Keratinocyte (primary cell): ENCODE results near the gene FGF12. TPM values are rescaled to one million over a fixed set of nuclear protein-coding genes. Genes with fewer than 3 reads are reported as not detected.

Experiments used
- DNase-seq: peaks from one replicate; pipeline ENCODE4 v3.0.0-alpha.2; 2011; ENCODE audit warnings: low read depth, missing footprints, low spot score
- FAIRE-seq: peaks from 2 replicates; lab custom pipeline; 2011; peaks lifted over from hg19 to GRCh38; lab: Jason Lieb, UNC
- H2AFZ ChIP-seq: 2 replicates; pipeline ENCODE4 v1.6.0; 2012; ENCODE audit warnings: low read length, control low read depth, inconsistent platforms; ENCODE audit not compliant: control insufficient read depth
- H3K27ac ChIP-seq: 2 replicates; pipeline ENCODE4 v1.5.1; 2011; ENCODE audit warnings: low read length; ENCODE audit not compliant: control insufficient read depth, insufficient read depth
- H3K27me3 ChIP-seq: 3 replicates; pipeline ENCODE4 v1.6.0; 2011; ENCODE audit warnings: low read length; ENCODE audit not compliant: control insufficient read depth, insufficient read depth; ENCODE audit errors: extremely low read depth
- H3K36me3 ChIP-seq, 2 experiments: 2 replicates in 1 of 2; 3 replicates in 1 of 2; pipeline ENCODE4 v1.5.1; 2011; ENCODE audit warnings: low read length in 2 of 2, mild to moderate bottlenecking in 1 of 2; ENCODE audit not compliant: control insufficient read depth in 2 of 2, insufficient read depth in 2 of 2; ENCODE audit errors: extremely low read depth in 1 of 2
- H3K4me1 ChIP-seq: 3 replicates; pipeline ENCODE4 v1.5.1; 2011; ENCODE audit warnings: low read length; ENCODE audit not compliant: control insufficient read depth, insufficient read depth; ENCODE audit errors: extremely low read depth
- H3K4me2 ChIP-seq: 3 replicates; pipeline ENCODE4 v1.6.0; 2011; ENCODE audit warnings: low read depth, low read length; ENCODE audit not compliant: control insufficient read depth, insufficient read depth; ENCODE audit errors: extremely low read depth
- H3K4me3 ChIP-seq, 3 experiments: fragments of 200-600 bp in 1 of 3; sonication (generic) in 1 of 3; 2 replicates in 2 of 3; 3 replicates in 1 of 3; pipeline ENCODE4 v1.5.1; 2011 to 2016; ENCODE audit warnings: low read length in 3 of 3, mild to moderate bottlenecking in 3 of 3, control low read depth in 2 of 3, inconsistent platforms in 1 of 3, low read depth in 1 of 3, mixed read lengths in 1 of 3, mixed run types in 1 of 3, moderate library complexity in 1 of 3; ENCODE audit not compliant: control insufficient read depth in 2 of 3, insufficient read depth in 2 of 3; ENCODE audit errors: extremely low read depth in 1 of 3
- H3K79me2 ChIP-seq: 2 replicates; pipeline ENCODE4 v1.6.0; 2012; ENCODE audit warnings: low read length; ENCODE audit not compliant: control insufficient read depth, insufficient read depth
- H3K9ac ChIP-seq: 3 replicates; pipeline ENCODE4 v1.6.0; 2011; ENCODE audit warnings: low read length; ENCODE audit not compliant: control insufficient read depth, insufficient read depth; ENCODE audit errors: extremely low read depth
- H3K9me1 ChIP-seq: 3 replicates; pipeline ENCODE4 v1.6.0; 2011; ENCODE audit warnings: low read length; ENCODE audit not compliant: control insufficient read depth, insufficient read depth; ENCODE audit errors: extremely low read depth
- H3K9me3 ChIP-seq: 2 replicates; pipeline ENCODE4 v1.5.1; 2012; ENCODE audit warnings: low read depth, low read length; ENCODE audit not compliant: control insufficient read depth
- H4K20me1 ChIP-seq: 3 replicates; pipeline ENCODE4 v1.6.0; 2011; ENCODE audit warnings: low read length; ENCODE audit not compliant: control insufficient read depth, insufficient read depth; ENCODE audit errors: extremely low read depth
- EZH2 ChIP-seq: IDR thresholded peaks from one replicate; pipeline ENCODE4 v1.6.1; 2012; ENCODE audit warnings: inconsistent platforms, mild to moderate bottlenecking, low read length, moderate library complexity
- dilution Hi-C: fragments of 300-500 bp; cut with MboI; formaldehyde crosslinking; loops from one replicate; pipeline ENCODE4 v1.7.0; 2020; ENCODE audit warnings: low sequenced_read_pairs; ENCODE audit not compliant: extremely low pct_ligation_motif_present
- polyA plus RNA-seq, 5 experiments: library from polyadenylated mRNA; depleted of rRNA in 3 of 5; stranded (reverse) in 3 of 5; stranded (forward) in 1 of 5; unstranded in 1 of 5; fragments of >200 nt; gene quantifications; 1 replicate in 1 of 5; 2 replicates in 3 of 5; 3 replicates in 1 of 5; pipeline versions ENCODE4 v1.2.1 to v1.2.3, GENCODE V29; 2011 to 2012; ENCODE audit warnings: missing spikeins in 2 of 5, low read depth in 1 of 5, low replicate concordance in 1 of 5
- TF ChIP-seq, protein P1 (sequence below), 3 experiments: IDR thresholded peaks in 1 of 3; conservative IDR thresholded peaks in 1 of 3; optimal IDR thresholded peaks in 1 of 3; 2 replicates in 2 of 3; 3 replicates in 1 of 3; pipeline versions ENCODE3 to v1.5.1; 2011; ENCODE audit warnings: low read length in 3 of 3, mild to moderate bottlenecking in 3 of 3, moderate library complexity in 2 of 3, control low read depth in 1 of 3, inconsistent platforms in 1 of 3; ENCODE audit not compliant: insufficient read depth in 2 of 3; ENCODE audit errors: extremely low read depth in 1 of 3

FGF12 gene
- polyA plus RNA-seq, 1 donor (not counting 4 experiments of a cell fraction or from before 2014, with no cell fraction given): 4.1 TPM

DNA sequence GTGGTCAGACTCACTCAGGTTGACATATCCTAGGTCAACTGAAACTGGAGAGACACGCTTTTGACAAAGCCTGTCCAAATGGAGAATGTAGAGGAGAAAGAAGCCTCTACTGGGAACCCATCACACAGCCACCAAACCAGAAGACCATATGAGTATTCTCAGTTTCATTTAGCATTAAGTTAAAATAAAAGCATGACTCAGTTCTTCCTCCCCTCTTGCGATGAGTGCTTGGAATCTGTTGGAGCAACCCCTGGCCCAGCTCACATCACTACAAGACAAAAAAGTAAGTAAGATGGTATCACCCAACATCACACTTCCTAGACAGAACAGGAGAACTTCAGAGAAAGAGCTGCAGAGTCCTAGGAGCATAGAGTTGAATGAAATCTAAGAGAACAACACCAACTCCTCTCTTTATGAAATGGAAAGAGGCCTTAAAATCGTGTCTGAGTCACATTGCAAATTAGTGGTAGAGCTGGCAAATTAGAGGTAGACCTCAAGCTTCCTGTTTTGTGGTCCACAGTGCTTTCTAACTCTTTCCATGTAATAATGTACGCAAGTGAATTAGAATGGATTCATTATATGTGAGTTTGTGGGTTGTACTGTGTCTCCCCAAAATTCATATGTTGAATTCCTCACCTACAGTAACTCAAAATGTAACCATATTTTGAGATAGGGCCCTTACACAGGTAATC, 51.2 kb downstream of the FGF12 start:
- dilution Hi-C loops: no loop called here
- no peak for TF ChIP-seq EZH2
- TF ChIP-seq, protein P1, sequence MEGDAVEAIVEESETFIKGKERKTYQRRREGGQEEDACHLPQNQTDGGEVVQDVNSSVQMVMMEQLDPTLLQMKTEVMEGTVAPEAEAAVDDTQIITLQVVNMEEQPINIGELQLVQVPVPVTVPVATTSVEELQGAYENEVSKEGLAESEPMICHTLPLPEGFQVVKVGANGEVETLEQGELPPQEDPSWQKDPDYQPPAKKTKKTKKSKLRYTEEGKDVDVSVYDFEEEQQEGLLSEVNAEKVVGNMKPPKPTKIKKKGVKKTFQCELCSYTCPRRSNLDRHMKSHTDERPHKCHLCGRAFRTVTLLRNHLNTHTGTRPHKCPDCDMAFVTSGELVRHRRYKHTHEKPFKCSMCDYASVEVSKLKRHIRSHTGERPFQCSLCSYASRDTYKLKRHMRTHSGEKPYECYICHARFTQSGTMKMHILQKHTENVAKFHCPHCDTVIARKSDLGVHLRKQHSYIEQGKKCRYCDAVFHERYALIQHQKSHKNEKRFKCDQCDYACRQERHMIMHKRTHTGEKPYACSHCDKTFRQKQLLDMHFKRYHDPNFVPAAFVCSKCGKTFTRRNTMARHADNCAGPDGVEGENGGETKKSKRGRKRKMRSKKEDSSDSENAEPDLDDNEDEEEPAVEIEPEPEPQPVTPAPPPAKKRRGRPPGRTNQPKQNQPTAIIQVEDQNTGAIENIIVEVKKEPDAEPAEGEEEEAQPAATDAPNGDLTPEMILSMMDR (optimal IDR thresholded peaks at IDR 0.05 in 1 of 3, IDR thresholded peaks at IDR 0.05 in 1 of 3, conservative IDR thresholded peaks at IDR 0.05 in 1 of 3; ENCODE audit: extremely low read depth in 1 of 3, insufficient read depth in 2 of 3, low read length in 3 of 3): no peak
- H3K9me3 ChIP-seq: no peaks in the 10 kb centered on the region
- no peaks in the 10 kb centered on the region for H3K9me1 ChIP-seq
- no peaks in the 10 kb centered on the region for H3K27me3 ChIP-seq
- FAIRE-seq (no peak), DNase-seq (no peak)
- no peak overlapping the region for H3K4me2 ChIP-seq
- no peak overlapping the region for H2AFZ ChIP-seq
- H3K9ac ChIP-seq: no peak overlapping the region
- H3K4me3 ChIP-seq: no peak overlapping the region
- H3K36me3 ChIP-seq: no peaks in the 10 kb centered on the region
- H3K27ac ChIP-seq: no peak overlapping the region
- no peaks in the 10 kb centered on the region for H3K4me1 ChIP-seq
- H3K79me2 ChIP-seq: no peaks in the 10 kb centered on the region
- H4K20me1 ChIP-seq: no peaks in the 10 kb centered on the region

DNA sequence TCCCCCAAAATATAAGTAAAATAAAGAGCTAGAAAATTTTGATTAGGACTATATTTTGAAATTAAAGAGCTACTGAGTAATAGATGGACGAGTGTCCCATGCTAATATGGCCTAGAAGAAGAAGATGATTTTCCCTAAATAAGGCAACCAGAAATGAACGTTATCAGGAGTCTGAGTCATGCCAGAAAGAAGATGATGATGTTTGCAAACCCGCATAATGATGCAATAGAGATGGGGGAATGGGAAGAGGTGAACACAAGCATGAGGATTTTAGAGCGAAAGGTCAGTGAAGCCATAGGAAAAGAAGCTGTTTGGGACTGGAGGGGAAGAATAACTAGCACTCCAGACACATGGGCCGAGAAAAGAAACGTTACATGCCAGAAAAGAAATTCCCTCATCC, 71.7 kb downstream of the FGF12 start:
- TF ChIP-seq EZH2: no peak
- TF ChIP-seq, protein P1 (optimal IDR thresholded peaks at IDR 0.05 in 1 of 3, IDR thresholded peaks at IDR 0.05 in 1 of 3, conservative IDR thresholded peaks at IDR 0.05 in 1 of 3; ENCODE audit: extremely low read depth in 1 of 3, insufficient read depth in 2 of 3, low read length in 3 of 3): no peak
- FAIRE-seq (no peak), DNase-seq (no peak)
- Histone ChIP-seq H2AFZ (no peak overlapping the region), H3K9me1 (no peaks in the 10 kb centered on the region), H3K9me3 (no peaks in the 10 kb centered on the region), H3K27me3 (no peaks in the 10 kb centered on the region), H3K27ac (no peak overlapping the region), H3K4me2 (no peak overlapping the region), H3K79me2 (no peaks in the 10 kb centered on the region), H3K4me1 (no peaks in the 10 kb centered on the region), H4K20me1 (no peaks in the 10 kb centered on the region), H3K4me3 (no peak overlapping the region), H3K36me3 (no peaks in the 10 kb centered on the region), H3K9ac (no peak overlapping the region)
- dilution Hi-C loops: no loop called here
